GM19238 (cell line): ENCODE results near the gene ASB10.

Experiments used
- DNase-seq: peaks from one replicate; pipeline ENCODE4 v3.0.0; 2011; ENCODE audit warnings: low spot score; ENCODE audit not compliant: insufficient read length

ASB10 gene

DNA sequence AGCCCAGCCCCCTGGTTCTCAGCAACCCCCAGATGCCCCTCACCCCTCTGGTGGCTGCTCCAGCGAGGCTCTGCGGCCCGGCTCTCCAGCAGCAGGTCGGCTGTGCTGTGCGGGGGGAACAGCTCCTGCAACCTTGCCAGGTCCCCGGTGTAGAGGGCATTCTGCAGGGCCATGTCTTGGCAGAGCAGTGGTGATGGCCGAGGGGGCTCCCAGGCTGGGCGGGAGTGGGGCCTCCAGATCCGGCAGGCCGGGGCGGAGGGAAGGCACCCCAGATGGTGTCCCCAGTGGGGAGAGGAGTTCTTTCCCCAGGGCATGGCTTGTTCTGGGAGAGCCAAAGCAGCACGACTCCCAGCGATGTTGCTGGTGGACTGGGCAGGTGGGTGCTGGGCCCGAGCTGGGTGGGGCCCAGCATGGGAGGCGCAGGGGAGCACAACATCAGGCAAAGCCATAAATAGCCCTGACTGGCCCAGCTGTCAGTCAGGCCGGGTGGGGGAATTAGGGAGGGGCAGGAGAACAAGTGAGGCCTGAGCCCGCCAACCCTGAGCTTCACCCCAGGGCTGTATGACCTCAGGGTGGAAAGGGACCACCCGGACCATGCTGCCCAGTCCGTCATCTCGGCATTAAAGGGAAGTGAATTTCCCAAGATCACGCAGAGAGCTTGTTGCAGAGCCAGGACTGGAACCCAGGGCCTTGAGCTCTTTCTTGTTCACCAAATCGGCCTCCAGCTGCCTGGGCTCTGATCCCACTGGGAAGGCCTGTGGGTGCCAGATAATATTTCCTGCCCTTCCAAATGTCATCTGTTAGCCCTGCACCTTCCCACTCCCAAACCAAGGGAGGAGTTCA is 580 bp upstream of the ASB10 start:
- no peak for DNase-seq

DNA sequence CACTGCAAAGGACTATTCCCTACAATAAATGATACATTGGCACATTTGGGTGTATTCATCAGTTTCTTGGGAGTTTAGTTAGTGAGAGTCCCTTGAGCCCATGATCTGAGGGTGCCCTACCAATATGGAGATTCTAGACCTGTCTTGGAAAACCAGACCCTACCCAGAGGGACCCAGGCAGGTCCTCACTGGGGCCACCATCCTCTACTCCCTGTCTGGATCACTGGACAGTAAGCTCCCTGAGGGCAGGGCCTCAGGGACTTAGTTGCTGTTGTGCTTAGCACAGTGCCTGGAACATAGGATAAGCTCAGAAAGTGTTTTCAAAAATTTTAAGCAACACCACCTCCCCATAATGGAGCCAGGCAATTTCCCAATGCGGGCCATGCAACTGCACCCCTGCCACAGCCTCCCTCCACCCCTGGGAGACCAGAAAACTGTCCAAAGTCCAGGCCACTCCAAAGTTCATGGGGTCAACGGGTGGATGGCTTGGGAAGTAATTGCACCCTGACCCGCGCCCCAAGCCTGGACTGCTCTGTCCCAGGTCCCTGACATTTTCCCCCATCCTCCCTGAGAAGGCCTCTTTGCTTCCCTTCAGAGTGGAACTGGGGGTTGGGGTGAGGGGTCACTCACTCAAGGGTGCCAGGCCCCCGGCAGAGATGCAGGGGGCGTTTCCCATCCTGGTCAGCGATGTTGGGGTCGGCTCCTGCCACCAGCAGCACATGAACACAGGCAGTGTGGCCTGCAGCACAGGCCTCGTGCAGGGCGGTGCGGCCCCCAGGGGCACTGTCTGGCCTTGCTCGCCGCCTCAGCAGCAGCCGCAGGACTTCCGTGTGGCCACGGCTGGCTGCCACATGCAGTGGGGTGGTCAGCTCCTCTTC is 1.0 kb downstream of the ASB10 start:
- DNase-seq, result no peak

DNA sequence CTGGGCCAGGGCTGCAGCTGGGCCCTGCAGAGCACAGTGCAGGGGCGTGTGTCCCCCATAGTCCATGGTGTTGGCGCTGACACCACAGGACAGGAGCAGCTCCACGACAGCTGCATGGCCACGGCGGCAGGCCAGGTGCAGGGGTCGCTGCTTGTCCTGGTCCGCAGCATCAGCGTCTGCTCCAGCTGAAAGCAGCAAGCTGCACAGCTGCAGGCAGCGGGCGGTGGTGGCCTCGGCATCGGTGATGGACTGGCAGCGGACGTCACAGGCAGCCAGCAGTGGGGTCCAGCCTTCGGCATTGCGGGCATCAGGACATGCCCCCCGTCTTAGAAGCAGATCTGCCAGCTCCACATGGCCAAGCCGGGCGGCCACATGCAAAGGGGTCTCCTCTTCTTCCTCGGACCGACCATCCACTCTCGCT is 6.0 kb downstream of the ASB10 start:
- DNase-seq, result no peak

DNA sequence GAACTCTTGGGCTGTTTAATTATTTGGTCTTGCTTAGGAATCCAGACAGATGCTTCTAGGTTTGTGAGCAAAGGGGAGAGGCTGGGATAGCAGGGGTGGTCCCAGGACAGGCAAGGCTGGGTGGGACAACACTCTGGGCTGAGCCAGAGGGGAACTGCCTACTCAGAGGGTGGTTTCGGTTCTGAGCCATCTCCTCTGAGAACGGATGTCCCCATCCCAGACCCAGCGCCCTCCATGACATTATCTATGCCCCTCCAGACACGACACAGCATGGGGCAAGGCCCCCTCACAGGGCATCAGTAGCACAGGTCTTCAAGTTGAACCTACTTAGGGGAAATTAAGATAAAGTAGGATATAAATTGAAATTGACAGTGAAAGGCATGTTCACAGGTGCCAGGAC is 7.1 kb downstream of the ASB10 start:
- no peak for DNase-seq

DNA sequence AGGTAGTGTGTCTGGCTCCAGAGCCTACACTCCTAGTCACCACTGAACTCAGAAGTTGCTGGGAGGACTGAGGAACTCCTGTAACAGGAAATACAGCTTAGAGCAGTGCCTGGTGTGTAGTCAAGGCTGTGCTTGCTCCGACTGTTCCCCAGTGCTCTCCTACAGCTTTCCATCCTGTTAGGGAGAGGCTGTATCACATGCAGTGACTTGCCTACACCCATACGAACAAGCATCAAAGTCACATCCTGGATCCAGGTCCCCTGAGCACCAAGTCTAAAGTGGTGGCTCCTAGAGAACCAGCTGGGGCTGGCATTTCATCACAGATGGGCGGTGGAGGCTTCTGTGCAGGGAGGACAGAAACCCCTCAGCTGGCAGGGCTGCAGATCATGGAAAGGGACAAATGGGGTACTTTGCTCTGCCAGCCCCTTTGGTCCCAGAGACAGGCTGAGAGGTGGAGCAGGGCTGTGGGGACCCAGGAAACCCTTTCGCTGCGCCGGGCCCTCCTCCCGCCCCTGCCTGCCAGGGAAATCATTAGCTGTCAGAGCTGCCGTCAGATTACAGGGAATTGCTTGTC is 7.7 kb downstream of the ASB10 start:
- no peak for DNase-seq

DNA sequence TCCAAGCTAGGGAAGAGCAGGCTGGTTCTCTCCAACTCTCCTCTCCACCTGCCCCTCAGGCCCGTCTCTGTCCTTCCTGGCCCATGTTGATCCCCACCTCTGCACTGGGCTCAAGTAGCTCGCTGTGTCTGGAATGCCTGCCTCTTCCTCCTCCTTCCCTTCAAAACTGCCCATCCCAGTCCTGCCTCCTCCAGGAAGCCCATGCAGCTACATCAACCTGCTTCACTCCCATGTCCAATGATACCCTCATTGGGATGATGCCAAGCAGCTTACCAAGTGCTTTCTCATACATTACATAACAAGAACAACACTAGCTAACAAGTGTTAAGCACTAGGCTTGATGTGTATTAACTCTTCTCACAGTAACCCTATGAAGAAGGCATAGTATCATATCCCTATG is 8.2 kb downstream of the ASB10 start:
- DNase-seq, result no peak

DNA sequence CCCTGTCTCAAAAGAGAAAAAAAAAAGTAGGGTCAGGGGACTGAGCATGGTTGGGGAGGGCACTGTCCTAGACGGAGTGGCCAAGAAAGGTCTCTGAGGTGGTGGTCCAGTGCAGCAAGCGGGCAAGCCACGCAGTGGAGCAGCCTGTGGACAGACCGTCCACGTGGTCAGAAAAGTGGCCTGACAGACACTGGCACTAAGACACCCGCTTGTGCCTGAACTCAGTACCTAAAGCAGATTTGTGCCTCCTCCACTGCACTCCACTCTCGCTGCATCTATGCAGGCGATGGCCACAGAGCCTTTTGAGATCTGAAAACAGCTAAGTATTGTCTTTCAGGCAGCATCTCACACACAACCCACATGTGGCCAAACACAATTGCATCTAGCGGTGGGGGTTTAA is 8.8 kb downstream of the ASB10 start:
- no peak for DNase-seq

DNA sequence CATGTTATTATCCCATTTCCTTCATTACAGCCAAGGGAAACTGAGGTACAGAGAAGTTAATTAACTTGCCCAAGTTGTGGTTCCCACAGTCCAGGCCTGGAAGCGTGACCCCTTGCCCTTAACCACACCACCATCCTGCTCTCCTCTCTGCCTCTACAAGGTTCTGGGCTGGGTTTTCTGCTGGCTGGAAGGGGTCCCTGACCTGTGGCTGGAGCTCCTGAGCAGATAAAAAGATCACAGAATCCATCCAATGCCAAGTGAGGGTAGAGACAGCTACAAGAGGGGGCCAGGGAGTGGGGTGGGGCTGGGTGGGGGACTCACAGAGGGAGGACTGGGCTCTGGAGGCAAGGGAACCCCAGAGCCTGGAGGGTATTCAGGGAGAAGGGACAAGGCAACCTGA is 9.7 kb downstream of the ASB10 start:
- DNase-seq, result no peak

DNA sequence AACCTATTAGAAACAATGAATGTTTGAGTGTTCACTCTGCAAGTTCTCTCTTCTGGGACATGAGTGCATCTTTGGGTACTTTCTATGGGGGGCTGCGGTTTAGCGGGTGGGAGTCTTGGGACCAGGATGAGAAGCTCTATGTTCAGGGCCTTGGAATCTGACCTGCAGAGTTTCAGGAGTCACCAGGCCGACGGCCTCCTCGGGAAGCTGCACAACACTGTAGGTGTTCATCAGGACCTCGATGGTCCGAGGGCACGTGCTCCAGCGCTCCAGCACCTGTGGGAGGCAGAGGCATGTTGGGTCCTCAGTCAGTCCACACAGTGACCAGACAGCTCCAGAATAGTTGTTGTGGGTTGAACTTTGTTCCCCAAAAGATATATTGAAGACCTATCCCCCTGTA is 10.6 kb downstream of the ASB10 start:
- no peak for DNase-seq

DNA sequence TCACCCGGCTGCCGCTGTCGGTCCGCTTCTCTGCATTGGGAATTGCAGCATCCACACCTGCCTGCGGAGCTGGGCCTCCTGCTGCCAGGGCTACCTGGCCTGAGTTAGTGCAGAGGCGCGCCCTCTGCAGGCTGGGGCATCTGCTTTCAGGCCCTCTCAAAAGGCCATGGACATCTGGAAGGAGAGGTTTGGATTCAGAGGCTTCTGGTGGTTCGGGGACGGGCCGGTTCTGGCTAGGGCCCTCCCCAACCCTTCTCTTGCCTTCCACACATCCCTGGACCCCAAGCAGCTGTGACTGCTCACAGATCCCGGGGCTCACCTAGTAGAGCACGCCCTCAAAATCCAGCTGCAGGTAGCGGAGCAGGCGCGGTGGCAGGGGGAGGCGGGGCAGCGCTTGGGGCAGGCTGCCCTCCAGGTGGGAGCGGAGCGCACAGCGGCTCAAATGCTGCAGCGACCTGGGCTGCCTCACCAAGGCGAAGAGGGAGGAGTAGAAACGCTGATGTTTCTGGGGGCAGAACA is 11.2 kb downstream of the ASB10 start:
- no peak for DNase-seq

DNA sequence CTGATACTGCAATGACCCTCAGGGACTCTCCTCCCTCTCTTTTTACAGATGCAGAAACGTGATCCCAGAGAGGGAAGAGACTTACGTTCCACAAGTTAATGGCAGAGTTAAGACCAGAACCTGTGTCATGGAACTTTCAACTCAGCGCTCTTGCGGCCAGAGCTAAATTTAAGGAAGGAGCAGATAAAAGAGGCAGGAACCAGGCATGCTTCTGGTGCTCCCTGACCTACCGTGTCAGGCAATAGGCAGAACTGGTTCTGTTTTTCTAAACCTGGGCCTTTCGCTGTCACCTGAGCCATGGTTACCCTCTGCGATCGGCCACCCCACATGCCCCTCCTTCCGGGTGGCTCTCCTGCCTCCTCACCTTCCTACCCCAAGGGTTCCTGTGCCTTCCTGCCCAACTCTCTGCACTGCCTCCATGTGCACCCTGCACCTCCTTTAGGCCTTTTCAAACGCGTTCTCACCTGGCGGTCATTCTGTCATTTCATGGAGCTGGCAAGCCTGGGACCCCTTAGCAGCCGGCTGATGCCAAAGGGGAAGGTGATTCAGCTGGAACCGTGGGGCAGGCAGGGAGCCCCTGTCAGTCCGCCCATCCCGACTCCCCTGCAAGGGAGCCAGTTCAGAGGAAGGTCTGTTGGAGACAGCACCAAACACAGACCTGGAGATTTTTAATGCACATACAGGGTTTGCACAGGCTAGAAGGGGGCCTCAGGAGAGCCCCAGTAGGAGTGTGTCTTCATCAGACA is 11.8 kb downstream of the ASB10 start:
- DNase-seq, result no peak

DNA sequence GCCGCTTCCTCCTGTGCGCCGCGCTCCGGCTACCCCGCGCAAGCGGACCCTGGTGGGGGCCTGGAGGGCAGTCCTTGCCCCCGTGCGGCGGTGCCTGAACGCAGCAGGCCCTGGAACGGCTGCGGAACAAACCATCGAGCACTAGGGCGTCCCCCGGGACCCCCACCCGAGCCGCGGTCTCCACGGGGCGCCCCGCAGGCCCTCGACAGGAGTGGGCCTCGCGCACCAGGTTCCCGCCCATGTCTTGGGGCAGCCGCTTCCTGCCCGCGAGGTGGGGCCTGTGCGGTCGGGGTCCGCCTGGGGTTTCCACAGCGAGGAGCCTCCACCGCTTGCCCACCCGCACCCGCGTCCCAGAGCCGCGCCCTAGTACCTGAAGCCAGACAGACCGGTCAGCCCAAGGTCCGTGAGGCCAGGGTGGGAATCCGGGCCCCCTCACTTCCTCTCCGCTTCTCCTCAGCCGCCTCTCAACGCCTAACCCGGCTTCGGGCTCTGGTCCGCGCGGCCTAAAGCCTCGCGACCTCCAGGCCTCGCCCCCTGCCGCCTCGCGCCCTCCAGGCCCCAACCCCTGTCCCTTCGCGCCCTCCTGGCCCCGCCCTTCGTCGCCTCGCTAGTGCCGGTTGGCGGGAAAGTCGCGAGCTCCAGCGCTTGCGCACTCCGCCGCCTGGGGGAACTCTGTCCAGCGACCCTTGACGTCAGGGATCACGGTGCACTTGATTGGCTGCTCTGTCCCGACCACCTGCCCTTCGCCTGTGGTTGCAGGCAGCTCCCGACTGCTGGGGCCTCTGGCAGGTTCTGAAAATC is 12.6 kb downstream of the ASB10 start:
- DNase-seq, result no peak

DNA sequence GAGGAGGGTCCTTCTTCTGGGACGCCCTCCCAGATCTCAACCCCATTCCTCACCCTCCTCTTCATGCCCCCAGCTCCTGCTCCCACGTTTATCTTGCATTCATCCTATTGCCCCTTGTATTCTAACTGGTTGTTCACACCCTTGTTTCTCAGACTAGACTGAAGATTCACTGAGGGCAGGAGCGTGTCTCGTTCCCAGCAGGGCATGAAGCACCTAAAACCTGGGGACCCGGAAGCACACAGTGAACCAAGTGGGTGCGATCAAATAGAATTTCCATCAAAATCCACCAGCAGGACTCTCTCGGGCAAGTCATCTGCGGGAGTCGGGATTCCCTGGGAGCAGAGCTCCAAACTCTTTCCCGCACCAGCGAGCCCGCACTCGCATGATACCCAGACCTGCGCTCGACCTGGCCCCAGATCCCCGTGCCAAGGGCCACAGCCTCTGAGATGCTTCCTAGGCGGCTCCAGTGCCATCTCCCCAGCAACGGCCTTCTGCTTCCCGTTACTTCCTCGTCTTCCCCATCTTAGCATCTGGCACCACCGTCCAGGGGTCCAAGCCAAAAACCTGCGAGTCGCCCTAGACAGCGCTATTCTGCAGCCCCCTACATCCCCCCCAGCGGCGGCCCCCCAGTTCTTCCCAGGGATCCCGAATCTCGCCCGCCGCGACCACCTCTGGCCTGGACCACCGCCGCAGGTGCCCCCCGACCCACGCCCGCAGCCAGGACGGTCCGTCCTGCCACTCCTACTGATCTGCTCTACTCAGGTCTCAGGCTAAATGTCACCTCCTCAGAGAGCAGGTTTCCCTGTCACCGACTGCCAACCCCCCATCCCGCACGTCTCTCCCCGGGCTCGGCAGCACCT is 13.4 kb downstream of the ASB10 start:
- no peak for DNase-seq

DNA sequence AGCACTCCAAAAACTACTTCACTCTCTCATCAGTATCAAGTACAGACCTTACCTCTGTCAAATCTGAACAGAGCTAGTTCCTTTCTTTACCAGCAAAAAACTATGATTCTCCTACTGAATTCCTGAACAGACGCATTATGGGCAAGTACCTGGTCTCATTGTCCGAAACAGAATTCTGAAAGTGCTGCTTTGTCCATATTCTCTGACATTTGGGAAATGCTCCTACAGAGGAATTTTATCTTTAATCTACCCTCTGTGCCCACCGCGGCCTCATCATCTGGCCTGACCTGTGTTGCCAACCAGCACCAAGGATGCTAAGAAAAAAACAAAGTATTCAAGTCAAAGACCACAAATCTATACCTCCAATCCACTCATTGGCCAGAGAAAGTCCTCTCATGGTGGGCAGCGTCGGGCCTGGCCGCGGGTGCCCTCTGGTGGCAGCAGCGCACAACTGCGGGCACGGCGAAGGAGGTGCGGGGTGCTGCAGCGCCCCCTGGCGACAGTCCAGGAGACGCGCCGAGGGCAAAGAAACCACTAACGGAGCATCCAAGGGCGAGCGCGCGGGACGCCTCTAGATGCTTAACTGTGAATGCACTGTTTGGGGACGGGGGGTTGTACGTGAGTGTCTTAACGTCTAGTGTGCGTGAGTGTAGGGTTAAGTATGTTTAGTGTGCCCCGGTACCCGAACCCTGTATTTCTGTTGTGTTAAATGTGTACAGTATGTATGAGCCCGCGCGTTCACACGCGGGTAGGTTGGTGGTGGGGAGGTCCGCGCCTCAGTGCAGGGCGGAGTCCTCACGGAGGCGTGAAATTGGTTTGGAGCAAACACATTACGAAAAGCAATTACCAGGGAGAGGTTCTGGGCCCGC is 14.5 kb downstream of the ASB10 start:
- peak; percentile 81 for DNase-seq

DNA sequence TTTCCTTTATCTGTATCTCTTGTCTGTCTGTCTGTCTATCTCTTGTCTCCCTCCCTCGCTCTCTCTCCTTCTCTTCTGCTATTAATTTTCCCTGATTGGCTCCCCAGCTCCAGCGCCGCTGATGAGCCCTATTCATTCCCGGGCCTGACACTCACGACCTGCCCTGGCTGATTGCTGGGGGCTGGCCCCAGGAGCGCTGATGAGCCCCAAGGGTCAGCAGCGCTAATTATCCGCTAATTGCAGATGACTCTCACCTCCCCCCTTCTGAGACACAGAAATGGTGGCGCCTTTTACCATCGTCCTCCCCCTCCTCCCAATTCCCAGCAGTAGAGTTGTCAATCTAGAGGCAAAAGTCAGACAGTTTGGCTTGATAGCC is 18.3 kb downstream of the ASB10 start:
- DNase-seq, result no peak

DNA sequence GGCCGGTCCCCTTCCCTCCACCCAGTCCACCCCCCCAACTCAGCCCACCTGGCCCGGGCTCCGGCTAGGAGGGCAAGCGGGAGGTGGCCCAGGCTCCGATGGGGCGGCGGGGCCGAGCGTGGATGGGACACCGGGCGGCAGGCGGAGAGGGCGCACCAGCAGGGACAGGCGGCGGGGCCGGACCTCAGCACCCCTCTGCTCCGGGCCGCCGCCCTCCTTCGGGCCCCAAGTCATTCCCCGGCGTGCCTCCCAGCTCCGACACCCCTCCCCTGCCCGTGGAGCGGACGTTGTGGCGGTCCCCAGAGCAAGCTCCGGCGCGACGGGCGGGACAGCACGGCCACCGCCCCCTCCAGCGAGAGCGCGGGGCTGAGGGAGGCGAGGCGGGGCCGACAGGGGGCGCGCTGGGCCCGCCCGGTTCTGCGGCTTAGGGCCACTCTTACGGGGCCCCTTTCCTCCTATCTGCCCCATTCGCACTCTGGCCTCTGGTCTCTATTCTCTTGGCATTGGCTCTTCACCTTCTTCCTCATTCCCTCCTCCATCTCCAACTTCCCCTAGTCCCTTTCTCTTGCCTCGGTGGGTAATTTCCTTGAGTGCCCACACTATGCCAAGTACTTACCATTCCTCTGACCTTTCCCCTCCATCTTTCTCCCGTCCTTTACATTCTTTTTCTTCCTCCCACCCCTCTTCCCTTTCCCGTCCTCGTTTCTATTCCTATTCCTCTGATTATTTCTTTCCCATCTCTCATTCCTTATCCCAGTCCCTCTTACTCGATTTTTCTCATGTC is 18.9 kb downstream of the ASB10 start:
- DNase-seq, result peak; percentile 56

DNA sequence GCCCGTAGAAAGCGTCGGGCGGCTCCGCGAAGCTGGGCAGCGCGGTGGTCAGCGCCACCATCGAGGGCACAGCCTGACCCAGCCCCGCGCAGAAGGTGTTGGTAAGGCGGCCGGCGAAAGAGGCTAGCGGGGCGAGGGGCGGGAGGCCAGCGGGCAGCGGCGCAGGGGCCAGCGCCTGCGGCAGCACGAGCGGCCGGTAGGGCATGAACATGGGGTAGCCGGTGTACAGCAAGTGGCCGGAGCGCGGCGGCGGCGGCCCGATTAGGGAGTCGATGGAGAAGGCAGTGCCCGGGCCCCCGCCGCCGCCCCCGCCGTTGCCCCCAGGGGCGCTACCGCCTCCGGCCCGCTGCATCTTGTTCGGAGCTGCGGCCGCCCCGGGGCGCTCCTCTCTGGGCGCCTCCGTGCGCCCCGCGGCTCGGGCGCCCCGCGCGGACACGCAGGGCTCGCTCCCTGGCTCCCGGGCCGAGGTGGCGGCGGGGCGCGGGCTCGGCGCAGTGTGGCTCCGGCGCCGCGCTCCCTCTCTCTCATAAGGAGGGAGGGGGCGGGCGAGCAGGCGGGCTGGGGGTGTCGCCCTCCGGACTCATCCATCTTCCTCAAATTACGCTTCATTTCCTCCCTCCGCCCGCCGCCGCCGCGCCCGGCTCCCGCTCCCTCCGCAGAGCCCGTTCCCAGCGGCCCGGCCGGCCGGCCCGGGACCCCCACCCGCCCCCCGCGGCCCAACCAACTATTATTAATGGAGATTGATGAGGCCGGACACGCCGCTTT is 19.7 kb downstream of the ASB10 start, which contains the start of gene GBX1:
GBX1 (minus strand) TSS at position 498 of the 765 bp plus-strand sequence; CDS start at position 352, 146 bp downstream.
- no peak for DNase-seq
